Activated CD4-positive, alpha-beta T cell treated with anti-CD3 and anti-CD28 coated beads, Interleukin-2, Interleukin-4, amounts not matched to agents 100 ng/mL and 50 ng/mL, durations not matched to agents 16 hours and 8 hours (primary cell): Measurements from ENCODE around the gene ZNF280D.
"Not testable (repeated sequence)": the region's sequence is repeated elsewhere in the genome, so short reads cannot be mapped to it uniquely, and the experiment has no call there.

Experiments used
- DNase-seq: peaks from one replicate; pipeline ENCODE4 v3.0.0-alpha.2; 2020; ENCODE audit warnings: low spot score

The ZNF280D gene

GRCh38 chr15:56718560-56718959 is 14.7 kb downstream of the ZNF280D start:
- DNase-seq: no peak

DNA sequence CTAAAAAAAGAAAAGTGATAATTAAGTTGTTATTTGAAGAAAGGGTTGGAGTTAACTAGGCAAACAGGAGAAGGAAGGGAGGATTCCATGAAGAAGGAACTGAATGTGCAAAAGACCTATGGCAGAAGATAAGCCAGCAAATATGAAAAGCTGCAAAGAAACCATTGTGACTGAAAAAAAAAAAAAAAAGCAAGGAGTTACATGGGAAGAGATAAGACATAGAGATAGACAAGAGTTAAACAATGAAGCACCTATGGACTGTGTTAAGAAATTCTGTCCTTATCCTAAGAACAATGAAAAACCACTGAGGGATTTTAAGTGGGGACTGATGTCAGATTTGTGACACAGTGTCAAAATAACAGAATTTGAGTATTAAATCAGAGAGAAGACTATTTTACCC is 17.0 kb downstream of the ZNF280D start:
- no peak for DNase-seq

DNA sequence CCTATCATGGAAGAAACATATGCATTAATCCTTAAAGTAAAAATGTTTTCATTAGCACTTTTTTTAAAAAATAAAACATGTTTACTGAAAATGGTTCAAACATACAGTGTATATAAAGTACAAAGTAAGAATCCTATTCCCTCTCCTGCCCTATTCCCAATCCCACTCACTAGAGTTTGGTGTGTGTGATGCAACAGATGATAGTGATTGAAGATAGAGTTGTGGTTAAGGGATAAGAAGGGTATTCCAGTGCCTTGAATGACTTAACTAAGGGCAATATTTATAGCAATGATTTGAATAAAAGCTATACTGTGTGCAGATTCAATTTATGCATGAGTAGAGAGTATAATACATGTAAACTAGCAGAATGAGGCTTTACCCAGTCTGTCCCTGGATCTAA is 18.1 kb downstream of the ZNF280D start:
- no peak for DNase-seq

DNA sequence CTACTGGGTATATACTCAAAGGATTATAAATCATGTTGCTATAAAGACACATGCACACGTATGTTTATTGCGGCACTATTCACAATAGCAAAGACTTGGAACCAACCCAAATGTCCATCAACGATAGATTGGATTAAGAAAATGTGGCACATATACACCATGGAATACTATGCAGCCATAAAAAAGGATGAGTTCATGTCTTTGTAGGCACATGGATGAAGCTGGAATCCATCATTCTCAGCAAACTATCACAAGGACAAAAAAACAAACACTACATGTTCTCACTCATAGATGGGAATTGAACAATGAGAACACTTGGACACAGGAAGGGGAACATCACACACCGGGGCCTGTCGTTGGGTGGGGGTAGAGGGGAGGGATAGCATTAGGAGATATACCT is 23.8 kb downstream of the ZNF280D start:
- not testable (repeated sequence) for DNase-seq

GRCh38 chr15:56699743-56700142 is 33.6 kb downstream of the ZNF280D start:
- DNase-seq: peak; percentile 50

DNA sequence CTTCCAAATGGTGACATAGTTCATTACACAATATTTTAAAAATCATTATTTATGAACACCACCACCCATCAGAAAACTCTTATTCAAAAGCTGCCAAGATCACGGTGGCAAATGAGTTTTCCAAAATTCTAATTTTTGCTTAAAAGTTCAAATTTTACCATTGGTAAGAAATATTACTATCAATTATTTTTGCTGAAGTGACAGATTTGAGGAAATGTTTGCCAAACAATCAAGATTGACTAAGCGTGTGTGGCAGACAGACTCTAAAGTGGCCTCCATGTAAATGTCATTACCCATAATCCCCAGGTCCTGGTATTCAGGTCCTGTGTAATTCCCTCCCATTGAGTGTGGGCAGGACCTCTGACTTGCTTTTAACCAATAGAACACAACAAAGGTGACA is 35.0 kb downstream of the ZNF280D start:
- DNase-seq: no peak

DNA sequence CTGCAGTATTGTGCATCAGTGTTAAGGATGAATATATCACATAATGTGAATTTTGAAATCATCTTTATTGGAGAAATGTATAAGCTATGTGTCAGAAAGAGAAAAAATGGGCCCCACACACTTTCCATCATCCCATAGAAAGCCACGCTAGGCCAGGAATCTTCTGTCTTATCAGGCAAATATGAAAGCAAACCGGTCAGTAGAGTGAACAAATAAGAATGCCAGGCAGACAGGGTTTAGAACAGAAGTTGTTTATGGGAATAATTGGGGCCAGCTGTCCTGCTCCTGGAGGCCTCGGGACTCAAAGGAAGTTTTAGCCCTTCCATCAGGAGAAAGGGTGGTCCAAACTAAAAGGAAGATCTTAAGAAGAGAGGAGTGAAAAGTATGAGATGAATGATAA is 39.5 kb downstream of the ZNF280D start:
- DNase-seq: no peak

DNA sequence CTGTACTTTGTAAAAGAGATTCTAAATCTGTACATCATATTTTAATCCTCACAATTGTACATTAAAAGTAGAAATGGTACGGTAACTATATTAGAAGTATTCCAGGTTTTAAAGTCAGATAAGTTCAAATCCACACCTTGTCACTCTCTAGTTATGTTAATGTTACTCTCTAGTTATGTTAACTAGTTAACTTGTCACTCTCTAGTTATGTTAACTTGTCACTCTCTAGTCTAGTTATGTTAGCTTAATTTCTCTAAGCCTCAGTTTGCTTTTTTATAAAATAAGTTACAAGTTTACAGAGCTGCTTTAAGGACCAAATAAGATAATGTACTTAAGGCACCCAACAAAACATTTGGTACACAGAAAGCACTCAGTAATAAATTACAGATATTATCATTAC is 42.6 kb downstream of the ZNF280D start:
- no peak for DNase-seq

DNA sequence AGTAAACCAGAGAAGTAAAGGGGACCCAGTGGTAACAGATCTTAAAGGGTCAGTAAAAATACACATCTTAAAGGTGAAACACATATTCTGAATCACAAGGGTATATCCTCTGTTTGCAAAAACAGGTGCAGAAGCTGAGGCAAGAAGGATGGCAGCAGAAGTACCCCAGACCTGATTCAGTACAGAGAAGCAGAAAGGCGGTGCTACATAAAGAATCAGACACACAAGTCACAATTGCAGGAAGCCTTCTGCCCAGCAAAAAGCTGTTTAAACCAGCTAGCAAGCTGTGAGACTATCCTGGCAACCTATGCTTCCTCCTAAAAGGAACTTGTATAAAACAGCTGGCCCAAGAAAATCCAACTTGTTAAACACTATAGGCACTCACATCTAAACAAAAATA is 49.4 kb downstream of the ZNF280D start:
- no peak for DNase-seq

DNA sequence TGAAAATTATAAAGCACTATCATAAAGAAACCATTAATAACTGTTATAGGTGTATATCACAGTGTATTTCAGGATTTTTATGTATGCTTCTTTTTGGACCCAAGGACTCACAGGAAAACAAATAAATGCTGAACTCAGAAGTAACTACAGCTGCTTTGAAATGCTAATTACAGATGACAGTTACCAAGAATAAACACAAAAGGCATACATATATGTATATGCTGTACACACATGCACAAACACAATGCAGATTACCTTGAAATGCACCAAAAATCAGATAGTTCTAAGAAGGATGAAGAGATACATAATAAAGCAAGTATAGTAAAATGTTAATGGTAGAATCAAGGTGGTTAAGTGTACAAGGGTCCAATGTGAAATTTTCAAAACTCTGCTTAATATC is 52.2 kb downstream of the ZNF280D start:
- no peak for DNase-seq

DNA sequence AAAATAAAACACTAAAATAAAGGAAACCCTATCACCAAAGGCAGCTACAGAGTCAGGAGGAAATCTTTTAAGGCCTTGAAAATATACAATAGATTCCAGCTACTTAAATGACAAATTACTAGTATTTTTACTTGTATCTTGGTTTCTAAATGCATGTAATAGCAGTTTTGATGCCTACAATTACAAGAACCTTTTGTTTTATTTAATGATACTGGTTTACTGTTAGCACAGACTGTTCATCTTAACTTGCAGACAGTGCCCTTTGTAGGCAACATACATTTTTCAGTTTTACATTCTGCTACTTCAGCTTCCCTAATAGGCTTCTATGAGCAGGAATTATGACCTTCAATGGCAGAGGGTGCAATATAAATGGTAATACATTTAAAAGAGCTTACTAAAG is 54.1 kb downstream of the ZNF280D start:
- no peak for DNase-seq

GRCh38 chr15:56678571-56678970 is 54.7 kb downstream of the ZNF280D start:
- no peak for DNase-seq

DNA sequence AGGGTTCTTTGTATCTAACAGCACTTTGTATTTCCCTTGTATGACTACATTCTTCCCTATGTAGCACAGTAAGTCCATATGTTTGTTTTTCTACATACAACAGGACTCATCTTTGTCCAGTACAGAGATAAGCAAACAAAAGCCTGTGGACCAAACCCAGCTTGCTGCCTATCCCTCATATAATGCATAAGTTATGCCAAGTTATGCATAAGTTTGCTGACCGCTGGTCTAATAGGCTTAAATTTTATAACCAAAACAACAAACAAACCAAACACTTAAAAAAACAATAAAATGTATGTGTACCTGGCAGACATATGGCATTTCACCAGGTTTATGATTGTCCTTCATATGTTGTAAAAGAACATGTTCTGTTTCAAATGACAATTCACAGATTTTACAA is 56.0 kb downstream of the ZNF280D start:
- no peak for DNase-seq

DNA sequence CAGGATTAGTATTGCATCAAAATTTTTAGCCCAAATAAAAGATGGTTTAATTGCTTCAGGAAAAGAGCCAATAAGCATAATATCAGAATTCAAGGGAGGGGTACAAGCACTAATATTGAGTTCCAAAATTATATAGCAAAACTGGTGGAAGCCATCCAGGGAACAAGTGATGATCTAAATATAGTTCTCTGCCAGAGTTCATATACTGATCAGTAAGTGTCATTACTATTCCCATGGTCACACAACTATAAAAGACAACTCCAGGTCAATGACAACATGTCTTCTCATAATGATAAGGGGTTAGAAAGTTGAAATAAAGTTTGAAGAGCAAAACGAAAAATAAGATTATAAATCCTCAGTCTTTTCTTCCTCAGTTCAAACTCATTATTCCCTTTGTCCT is 57.4 kb downstream of the ZNF280D start:
- no peak for DNase-seq

GRCh38 chr15:56674857-56675256 is 58.5 kb downstream of the ZNF280D start:
- DNase-seq: no peak

GRCh38 chr15:56672721-56673120 is 60.6 kb downstream of the ZNF280D start:
- DNase-seq: no peak

GRCh38 chr15:56667517-56667916 is 65.8 kb downstream of the ZNF280D start:
- no peak for DNase-seq

DNA sequence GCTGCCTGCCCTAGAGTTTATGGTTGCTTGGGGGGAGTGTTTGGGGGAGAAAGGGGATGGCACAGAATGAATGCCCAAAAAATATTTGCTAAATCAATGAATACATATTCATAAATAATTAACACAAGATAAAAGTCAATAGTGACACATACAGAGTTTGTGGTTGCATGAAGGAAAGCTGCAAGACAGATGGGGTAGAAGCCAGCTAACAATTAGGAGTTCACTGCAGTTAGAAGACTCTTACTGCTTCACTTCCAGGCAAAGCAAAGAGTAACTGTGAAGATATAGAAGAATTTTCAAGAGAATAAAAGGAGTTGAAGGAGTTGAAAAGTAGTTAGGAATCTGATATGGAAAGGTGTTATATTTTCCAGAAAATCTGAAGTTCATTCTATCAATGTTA is 72.4 kb downstream of the ZNF280D start:
- DNase-seq: no peak

DNA sequence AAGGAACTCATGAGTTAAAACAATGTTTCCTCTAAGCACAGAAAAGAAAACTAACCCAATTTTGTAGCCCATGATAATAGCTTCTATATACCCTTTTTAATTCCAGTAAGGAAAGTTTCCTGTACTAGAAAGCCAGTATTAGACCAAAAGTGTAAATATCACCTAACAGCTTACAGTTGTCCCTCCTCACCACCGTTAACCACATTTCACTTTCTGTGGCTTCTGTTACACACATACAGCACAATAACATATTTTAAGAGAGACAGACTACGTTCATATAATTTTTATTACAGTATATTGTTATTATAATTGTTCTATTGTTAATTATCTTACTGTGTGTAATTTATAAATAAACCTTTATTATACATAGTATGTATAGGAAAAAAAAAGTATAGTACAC is 74.1 kb downstream of the ZNF280D start:
- peak; percentile 3 for DNase-seq

- DNase-seq: no peak
Measured at GRCh38 chr15:56654624-56655023, 78.7 kb downstream of the ZNF280D start.

GRCh38 chr15:56654216-56654615 is 79.1 kb downstream of the ZNF280D start:
- no peak for DNase-seq

DNA sequence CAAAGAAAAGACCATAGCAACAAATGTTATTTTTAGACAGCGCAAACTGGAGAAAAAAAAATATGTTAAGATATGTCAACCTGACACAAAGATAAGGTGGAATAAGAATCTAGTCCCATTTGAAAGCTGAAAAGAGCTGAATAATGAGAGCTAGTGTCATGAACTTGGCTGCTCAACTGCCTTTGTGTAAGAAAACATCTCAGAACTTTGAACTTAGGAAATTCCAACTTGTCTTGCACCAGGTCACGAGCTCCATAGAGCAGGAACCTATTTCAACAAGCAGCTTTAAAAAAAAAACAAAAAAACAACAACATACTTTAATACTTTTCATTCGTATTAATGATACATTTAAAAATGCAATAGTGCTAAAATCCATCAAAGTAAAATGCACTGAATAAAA is 79.5 kb downstream of the ZNF280D start:
- DNase-seq: no peak

DNA sequence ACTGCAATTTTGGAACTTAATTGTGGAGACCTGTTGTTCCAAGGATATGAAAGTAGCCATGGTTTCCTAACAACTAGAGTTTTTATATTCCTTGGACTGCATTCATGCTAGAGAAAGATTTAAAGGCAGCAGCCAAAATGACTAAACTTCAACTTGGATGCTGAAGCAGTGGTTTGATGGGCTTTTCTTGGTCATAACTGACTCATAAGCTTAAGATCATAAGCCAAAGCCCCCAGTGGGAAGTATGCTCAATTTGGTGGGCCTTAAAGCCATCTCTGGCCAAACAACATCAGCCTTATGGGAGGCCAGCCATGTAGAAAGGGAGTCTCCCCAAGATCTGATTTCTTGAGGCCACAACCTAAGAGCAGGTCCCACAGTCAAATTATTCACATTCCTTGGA is 80.2 kb downstream of the ZNF280D start:
- no peak for DNase-seq

- no peak for DNase-seq
Measured at GRCh38 chr15:56648311-56648710, 85.0 kb downstream of the ZNF280D start.

GRCh38 chr15:56640549-56640948 is 92.8 kb downstream of the ZNF280D start:
- DNase-seq: no peak
